NB4 (cell line): Measurements from ENCODE around the gene UBE2F.

Experiments used
- DNase-seq: peaks from one replicate; pipeline ENCODE4 v3.0.0; 2010; ENCODE audit warnings: low read depth
- H3K4me3 ChIP-seq: one replicate; pipeline ENCODE4 v1.5.1; 2011; ENCODE audit warnings: mild to moderate bottlenecking, low read depth, low read length, moderate library complexity
- CTCF ChIP-seq: IDR thresholded peaks from one replicate; pipeline ENCODE4 v1.5.1; 2012; ENCODE audit warnings: low read depth, low read length
- MAX ChIP-seq: IDR thresholded peaks from 2 replicates; pipeline ENCODE4 v1.6.1; 2011; ENCODE audit warnings: low read depth, low read length
- MYC ChIP-seq: IDR thresholded peaks from 2 replicates; pipeline ENCODE4 v1.6.1; 2011; ENCODE audit warnings: low read depth, low read length
- POLR2A ChIP-seq: IDR thresholded peaks from 2 replicates; pipeline ENCODE4 v1.6.1; 2011; ENCODE audit warnings: mild to moderate bottlenecking; ENCODE audit not compliant: insufficient read length; ENCODE audit errors: extremely low read depth

UBE2F gene

DNA sequence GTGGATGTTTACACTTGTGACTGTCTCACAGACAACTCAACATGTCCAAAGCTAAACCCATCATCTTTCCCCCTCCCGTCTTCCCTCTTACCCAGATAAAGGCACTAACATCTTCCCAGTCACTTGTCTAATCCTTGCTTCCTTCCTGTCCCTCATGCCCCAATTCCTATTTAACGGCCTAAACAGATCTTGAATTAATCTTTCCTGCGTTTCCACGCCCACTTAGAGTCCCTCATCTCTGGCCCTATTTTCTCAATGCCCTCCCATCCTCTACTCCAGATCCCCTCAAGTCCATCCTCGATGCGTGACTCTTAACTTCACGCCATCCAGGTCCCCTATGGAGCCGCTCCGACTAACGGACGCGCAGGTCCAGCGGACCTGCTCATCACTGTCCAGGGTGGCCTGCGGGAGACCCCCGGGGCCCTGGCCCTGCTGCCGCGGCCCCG, 93.3 kb downstream of the UBE2F start:
- H3K4me3 ChIP-seq = peak overlapping the region; percentile 89
- no peak for DNase-seq
- no peak for TF ChIP-seq CTCF
- no peak for TF ChIP-seq MYC
- TF ChIP-seq MAX = no peak
- TF ChIP-seq POLR2A = no peak

DNA sequence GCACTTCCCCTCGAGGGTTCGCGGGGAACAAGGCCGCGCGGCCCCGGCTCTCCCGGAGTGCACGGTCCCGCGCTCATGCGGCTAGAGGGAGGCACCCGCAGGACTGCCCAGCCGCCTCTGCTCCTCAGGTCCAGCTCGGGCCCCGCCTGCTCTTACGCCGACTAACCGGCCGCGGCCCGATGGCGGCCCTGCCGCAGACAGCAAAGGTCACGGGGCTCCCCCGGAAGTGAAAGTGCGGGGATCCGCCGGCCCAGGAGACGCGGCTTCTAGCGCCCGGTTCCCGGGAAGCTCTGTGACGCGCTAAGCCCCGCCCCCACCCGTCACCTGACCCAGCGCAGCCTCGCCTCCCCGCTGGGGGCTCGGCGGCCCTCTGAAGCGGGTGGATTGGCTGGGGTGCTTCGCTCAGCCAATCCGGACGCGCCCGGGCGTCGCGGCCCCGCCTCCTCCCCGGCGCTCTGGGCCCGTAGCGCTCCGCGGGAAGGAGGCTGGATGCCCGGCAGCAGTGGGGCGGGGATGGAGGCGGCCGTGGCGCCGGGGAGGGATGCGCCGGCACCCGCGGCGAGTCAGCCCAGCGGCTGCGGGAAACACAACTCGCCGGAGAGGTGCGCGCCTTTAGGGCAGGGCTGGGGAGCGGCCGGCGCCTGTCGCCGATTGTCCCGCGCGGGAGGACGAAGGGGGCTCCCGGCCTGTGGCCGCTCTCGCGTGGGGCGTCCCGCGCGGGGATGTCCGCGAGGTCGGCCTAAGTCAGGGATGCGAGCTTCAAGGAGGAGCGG, 93.9 kb downstream of the UBE2F start, which contains the start of gene SCLY:
Gene SCLY, plus strand, starts transcription at position 460 of the 773 bp plus-strand sequence. Its CDS starts 54 bp downstream, at position 514.
- TF ChIP-seq POLR2A = peak; percentile 79
- peak; percentile 38; the same call in 1 of the 2 replicates for TF ChIP-seq MYC
- no peak for TF ChIP-seq CTCF
- DNase-seq = peak; percentile 99
- peak within 1 kb of the TSS; percentile 89 for H3K4me3 ChIP-seq

DNA sequence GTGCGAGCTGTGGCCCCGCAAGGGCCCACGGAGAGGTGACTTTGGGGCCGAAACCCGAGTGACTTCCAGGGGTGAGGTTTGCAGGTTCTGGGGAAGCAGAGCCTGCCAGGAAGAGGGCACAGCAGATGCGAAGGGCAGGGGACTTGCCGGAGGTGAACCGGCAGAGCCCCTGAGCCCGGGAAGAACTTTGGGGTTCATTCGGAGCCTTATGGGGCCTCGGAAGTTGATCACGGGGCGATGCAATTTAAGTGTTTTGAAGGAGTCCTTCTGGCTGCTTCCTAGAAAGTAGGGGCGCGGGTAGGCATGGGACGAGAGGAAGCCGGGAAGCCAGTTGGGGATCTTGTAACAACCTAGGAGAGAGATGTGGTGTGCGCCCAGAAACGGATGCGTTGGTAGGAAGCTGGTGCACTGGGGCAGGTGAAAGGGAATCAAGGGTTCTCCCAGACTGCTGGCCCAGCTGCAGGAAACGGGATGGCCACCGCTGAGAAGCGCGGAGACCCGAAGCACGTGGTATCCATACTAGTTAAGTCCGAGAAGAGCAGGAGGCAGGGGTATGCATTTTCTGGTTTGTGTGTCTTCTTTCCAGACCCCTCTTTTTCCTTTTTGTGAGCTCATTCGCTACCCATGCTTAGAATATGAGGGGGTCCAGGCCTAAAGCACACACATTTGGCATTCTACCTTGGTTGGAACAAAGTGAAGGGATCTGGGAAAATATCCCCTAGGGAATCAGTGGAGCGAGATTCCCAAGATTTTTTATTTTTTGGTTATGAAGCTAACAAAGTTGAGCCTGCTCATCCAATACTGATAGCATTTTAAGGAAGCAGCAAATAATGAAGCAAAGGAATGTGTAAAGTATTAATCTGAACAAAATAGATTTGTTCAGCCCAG, 94.7 kb downstream of the UBE2F start:
- H3K4me3 ChIP-seq = peak overlapping the region; percentile 83
- TF ChIP-seq MYC = peak; percentile 78
- TF ChIP-seq CTCF = no peak
- TF ChIP-seq MAX = peak; percentile 97
- DNase-seq = peak; percentile 71

DNA sequence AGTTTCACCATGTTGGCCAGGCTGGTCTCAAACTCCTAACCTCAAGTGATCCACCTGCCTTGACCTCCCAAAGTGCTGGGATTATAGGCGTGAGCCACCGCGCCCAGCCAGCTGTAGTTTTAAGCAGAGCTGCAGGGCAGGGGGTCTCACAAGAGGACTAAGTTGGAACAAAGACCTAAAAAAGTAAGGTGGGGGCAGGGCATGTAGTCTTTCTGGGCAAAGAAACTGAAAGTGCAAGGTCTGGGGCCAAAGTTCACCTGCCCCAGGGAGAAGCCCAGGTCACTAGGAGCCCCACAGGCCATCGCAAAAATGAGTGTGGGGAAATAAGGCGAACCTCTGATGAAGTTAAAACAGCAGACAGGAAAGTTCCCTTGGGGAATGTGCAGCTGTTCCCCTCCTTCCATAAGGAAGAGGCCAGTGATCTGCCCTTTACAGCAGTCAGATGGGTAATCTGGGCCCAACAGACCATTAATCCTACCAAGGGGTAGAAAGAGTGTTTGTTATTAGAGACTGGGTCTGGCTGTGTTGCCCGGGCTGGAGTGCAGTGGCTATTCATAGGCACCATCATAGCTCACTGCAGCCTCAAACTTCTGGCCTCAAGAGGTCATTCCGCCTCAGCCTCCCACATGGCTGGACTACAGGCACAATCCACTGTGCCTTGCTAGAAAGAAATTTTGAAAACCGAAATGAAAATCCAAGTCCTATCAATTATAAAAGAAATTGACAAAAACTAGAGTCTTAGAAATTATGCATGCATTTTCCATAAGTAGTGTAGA, 96.8 kb downstream of the UBE2F start:
- DNase-seq = no peak
- no peak overlapping the region for H3K4me3 ChIP-seq
- TF ChIP-seq POLR2A = no peak
- no peak for TF ChIP-seq CTCF
- no peak for TF ChIP-seq MAX
- TF ChIP-seq MYC = no peak

GRCh38 chr2:238064376-238064775, 97.6 kb downstream of the UBE2F start:
- no peak for DNase-seq
- no peak for TF ChIP-seq POLR2A
- TF ChIP-seq MYC = no peak
- no peak for TF ChIP-seq MAX
- no peak for TF ChIP-seq CTCF
- no peak overlapping the region for H3K4me3 ChIP-seq
